K562 (cell line): ENCODE results near the gene SERINC3. TPM values are rescaled to one million over a fixed set of nuclear protein-coding genes. Genes with fewer than 3 reads are reported as not detected.

Experiments used
- polyA plus RNA-seq, 8 experiments: library from polyadenylated mRNA; depleted of rRNA in 4 of 8; stranded (reverse) in 5 of 8; unstranded in 3 of 8; fragments of >200 nt; fragmentation: Nextera tagmentation in 2 of 8; fragmentation: Illumina TruSeq in 1 of 8; extraction: Ambion mirVana in 2 of 8; extraction: Trizol in 1 of 8; gene quantifications; 2 replicates each; pipeline versions ENCODE4 v1.2.1 to v1.2.3, GENCODE V29; 2011 to 2014; ENCODE audit warnings: inconsistent platforms in 1 of 8, missing spikeins in 1 of 8
- small RNA-seq: library from RNA; depleted of rRNA; stranded (forward); fragments of <200 nt; gene quantifications from one replicate; pipeline ENCODE3, GENCODE V24; 2014
- total RNA-seq, 7 experiments: library from RNA; depleted of rRNA in 6 of 7; stranded (reverse); fragments of >200 nt in 6 of 7; fragmentation: Illumina TruSeq in 2 of 7; extraction: Trizol in 2 of 7; gene quantifications; 2 replicates each; pipeline versions ENCODE4 v1.2.1 to v1.2.3, GENCODE V29; 2011 to 2021; ENCODE audit warnings: low replicate concordance in 1 of 7

The SERINC3 gene
- total and polyA plus RNA-seq, 9 of the 15 experiments (the other 6 are each of a cell fraction or from before 2014, with no cell fraction given) = 24.7 to 107 (median 48.8) TPM

Small RNA genes lying within 50 kb of the gene (small RNA-seq; reads per million reads assigned to genes)
- gene RPL37AP1 = 0.66 reads per million, percentile 39 among the genes with 10 or more reads in this experiment

Other genes starting within 250 kb of the SERINC3 start
Only the 7 nearest of the 8 such genes appear.
- gene FITM2, start 210.9 kb downstream of the SERINC3 start, total RNA-seq (2014; rRNA removed) = 1.5 and 2.0 TPM in 2 replicates
- 1.9 and 2.3 TPM in 2 replicates for gene FITM2, start 210.9 kb downstream of the SERINC3 start, total RNA-seq (2014; rRNA removed; fragmentation: Illumina TruSeq; extraction: Trizol)
- 1.8 TPM in 2 replicates for gene FITM2, start 210.9 kb downstream of the SERINC3 start, total RNA-seq (2015; rRNA removed; fragmentation: Illumina TruSeq; extraction: Trizol)
- gene FITM2, start 210.9 kb downstream of the SERINC3 start, total RNA-seq (2021) = 2.0 and 2.3 TPM in 2 replicates
- 1.0 and 1.4 TPM in 2 replicates for gene FITM2, start 210.9 kb downstream of the SERINC3 start, polyA plus RNA-seq (2011; rRNA removed)
- 2.5 and 2.8 TPM in 2 replicates for gene FITM2, start 210.9 kb downstream of the SERINC3 start, polyA plus RNA-seq (2014; fragmentation: Illumina TruSeq; extraction: Trizol)
- gene FITM2, start 210.9 kb downstream of the SERINC3 start, polyA plus RNA-seq (2014; fragmentation: Nextera tagmentation; extraction: Ambion mirVana) = under 1 TPM; 0.64 to 0.87 TPM
- 2.0 and 2.2 TPM in 2 replicates for gene FITM2, start 210.9 kb downstream of the SERINC3 start, polyA plus RNA-seq (2014; rRNA removed)
- gene R3HDML, start 185.0 kb downstream of the SERINC3 start, total RNA-seq (2014; rRNA removed) = not detected in 2 replicates
- not detected in 2 replicates for gene R3HDML, start 185.0 kb downstream of the SERINC3 start, total RNA-seq (2014; rRNA removed; fragmentation: Illumina TruSeq; extraction: Trizol)
- not detected in 2 replicates for gene R3HDML, start 185.0 kb downstream of the SERINC3 start, total RNA-seq (2015; rRNA removed; fragmentation: Illumina TruSeq; extraction: Trizol)
- not detected in 2 replicates for gene R3HDML, start 185.0 kb downstream of the SERINC3 start, total RNA-seq (2021)
- not detected in 2 replicates for gene R3HDML, start 185.0 kb downstream of the SERINC3 start, polyA plus RNA-seq (2011; rRNA removed)
- gene R3HDML, start 185.0 kb downstream of the SERINC3 start, polyA plus RNA-seq (2014; fragmentation: Illumina TruSeq; extraction: Trizol) = not detected in 2 replicates
- gene R3HDML, start 185.0 kb downstream of the SERINC3 start, polyA plus RNA-seq (2014; fragmentation: Nextera tagmentation; extraction: Ambion mirVana) = not detected
- not detected in 2 replicates for gene R3HDML, start 185.0 kb downstream of the SERINC3 start, polyA plus RNA-seq (2014; rRNA removed)
- not detected in 2 replicates for gene HNF4A, start 166.4 kb downstream of the SERINC3 start, total RNA-seq (2014; rRNA removed)
- gene HNF4A, start 166.4 kb downstream of the SERINC3 start, total RNA-seq (2014; rRNA removed; fragmentation: Illumina TruSeq; extraction: Trizol) = not detected in 2 replicates
- not detected in 2 replicates for gene HNF4A, start 166.4 kb downstream of the SERINC3 start, total RNA-seq (2015; rRNA removed; fragmentation: Illumina TruSeq; extraction: Trizol)
- 0.11 and 0.16 TPM in 2 replicates for gene HNF4A, start 166.4 kb downstream of the SERINC3 start, total RNA-seq (2021)
- gene HNF4A, start 166.4 kb downstream of the SERINC3 start, polyA plus RNA-seq (2011; rRNA removed) = not detected in 2 replicates
- gene HNF4A, start 166.4 kb downstream of the SERINC3 start, polyA plus RNA-seq (2014; fragmentation: Illumina TruSeq; extraction: Trizol) = 0.03 TPM in 1 of 2 replicates, not detected in the other
- under 1 TPM in 1 of 2 experiments, not detected in 1; 0.06 TPM for gene HNF4A, start 166.4 kb downstream of the SERINC3 start, polyA plus RNA-seq (2014; fragmentation: Nextera tagmentation; extraction: Ambion mirVana)
- gene HNF4A, start 166.4 kb downstream of the SERINC3 start, polyA plus RNA-seq (2014; rRNA removed) = 0.27 TPM in 1 of 2 replicates, not detected in the other
- 1.7 and 2.3 TPM in 2 replicates for gene TTPAL, start 46.2 kb downstream of the SERINC3 start, total RNA-seq (2014; rRNA removed)
- gene TTPAL, start 46.2 kb downstream of the SERINC3 start, total RNA-seq (2014; rRNA removed; fragmentation: Illumina TruSeq; extraction: Trizol) = 3.7 and 3.8 TPM in 2 replicates
- 2.8 and 3.4 TPM in 2 replicates for gene TTPAL, start 46.2 kb downstream of the SERINC3 start, total RNA-seq (2015; rRNA removed; fragmentation: Illumina TruSeq; extraction: Trizol)
- 6.6 and 7.0 TPM in 2 replicates for gene TTPAL, start 46.2 kb downstream of the SERINC3 start, total RNA-seq (2021)
- 1.8 and 1.9 TPM in 2 replicates for gene TTPAL, start 46.2 kb downstream of the SERINC3 start, polyA plus RNA-seq (2011; rRNA removed)
- 4.2 and 4.6 TPM in 2 replicates for gene TTPAL, start 46.2 kb downstream of the SERINC3 start, polyA plus RNA-seq (2014; fragmentation: Illumina TruSeq; extraction: Trizol)
- gene TTPAL, start 46.2 kb downstream of the SERINC3 start, polyA plus RNA-seq (2014; fragmentation: Nextera tagmentation; extraction: Ambion mirVana) = 1 to 10 TPM; 1.1 to 1.5 TPM
- 2.6 and 2.9 TPM in 2 replicates for gene TTPAL, start 46.2 kb downstream of the SERINC3 start, polyA plus RNA-seq (2014; rRNA removed)
- gene PKIG, start 60.5 kb upstream of the SERINC3 start, total RNA-seq (2014; rRNA removed) = 4.9 and 7.4 TPM in 2 replicates
- 1.6 and 2.9 TPM in 2 replicates for gene PKIG, start 60.5 kb upstream of the SERINC3 start, total RNA-seq (2014; rRNA removed; fragmentation: Illumina TruSeq; extraction: Trizol)
- gene PKIG, start 60.5 kb upstream of the SERINC3 start, total RNA-seq (2015; rRNA removed; fragmentation: Illumina TruSeq; extraction: Trizol) = 5.0 and 6.1 TPM in 2 replicates
- gene PKIG, start 60.5 kb upstream of the SERINC3 start, total RNA-seq (2021) = 4.7 and 5.1 TPM in 2 replicates
- 3.0 and 4.6 TPM in 2 replicates for gene PKIG, start 60.5 kb upstream of the SERINC3 start, polyA plus RNA-seq (2011; rRNA removed)
- gene PKIG, start 60.5 kb upstream of the SERINC3 start, polyA plus RNA-seq (2014; fragmentation: Illumina TruSeq; extraction: Trizol) = 6.2 and 7.0 TPM in 2 replicates
- under 1 TPM; 0.13 to 0.74 TPM for gene PKIG, start 60.5 kb upstream of the SERINC3 start, polyA plus RNA-seq (2014; fragmentation: Nextera tagmentation; extraction: Ambion mirVana)
- gene PKIG, start 60.5 kb upstream of the SERINC3 start, polyA plus RNA-seq (2014; rRNA removed) = 5.7 and 7.6 TPM in 2 replicates
- gene ADA, start 129.6 kb upstream of the SERINC3 start, total RNA-seq (2014; rRNA removed) = 4.0 and 8.2 TPM in 2 replicates
- gene ADA, start 129.6 kb upstream of the SERINC3 start, total RNA-seq (2014; rRNA removed; fragmentation: Illumina TruSeq; extraction: Trizol) = 3.4 and 4.4 TPM in 2 replicates
- 4.6 and 5.3 TPM in 2 replicates for gene ADA, start 129.6 kb upstream of the SERINC3 start, total RNA-seq (2015; rRNA removed; fragmentation: Illumina TruSeq; extraction: Trizol)
- 7.0 and 7.3 TPM in 2 replicates for gene ADA, start 129.6 kb upstream of the SERINC3 start, total RNA-seq (2021)
- 26.1 and 26.8 TPM in 2 replicates for gene ADA, start 129.6 kb upstream of the SERINC3 start, polyA plus RNA-seq (2011; rRNA removed)
- gene ADA, start 129.6 kb upstream of the SERINC3 start, polyA plus RNA-seq (2014; fragmentation: Illumina TruSeq; extraction: Trizol) = 6.8 and 7.2 TPM in 2 replicates
- gene ADA, start 129.6 kb upstream of the SERINC3 start, polyA plus RNA-seq (2014; fragmentation: Nextera tagmentation; extraction: Ambion mirVana) = 1 to 10 TPM; 2.4 to 3.6 TPM
- 8.9 and 10.9 TPM in 2 replicates for gene ADA, start 129.6 kb upstream of the SERINC3 start, polyA plus RNA-seq (2014; rRNA removed)
- gene CCN5, start 193.3 kb upstream of the SERINC3 start, total RNA-seq (2014; rRNA removed) = not detected in 2 replicates
- not detected in 2 replicates for gene CCN5, start 193.3 kb upstream of the SERINC3 start, total RNA-seq (2014; rRNA removed; fragmentation: Illumina TruSeq; extraction: Trizol)
- gene CCN5, start 193.3 kb upstream of the SERINC3 start, total RNA-seq (2015; rRNA removed; fragmentation: Illumina TruSeq; extraction: Trizol) = not detected in 2 replicates
- not detected in 2 replicates for gene CCN5, start 193.3 kb upstream of the SERINC3 start, total RNA-seq (2021)
- gene CCN5, start 193.3 kb upstream of the SERINC3 start, polyA plus RNA-seq (2011; rRNA removed) = not detected in 2 replicates
- not detected in 2 replicates for gene CCN5, start 193.3 kb upstream of the SERINC3 start, polyA plus RNA-seq (2014; fragmentation: Illumina TruSeq; extraction: Trizol)
- gene CCN5, start 193.3 kb upstream of the SERINC3 start, polyA plus RNA-seq (2014; fragmentation: Nextera tagmentation; extraction: Ambion mirVana) = not detected
- not detected in 2 replicates for gene CCN5, start 193.3 kb upstream of the SERINC3 start, polyA plus RNA-seq (2014; rRNA removed)